Measurements from ENCODE around the gene RNASE7. TPM values are rescaled to one million over a fixed set of nuclear protein-coding genes. Genes with fewer than 3 reads are reported as not detected.

The RNASE7 gene
- total RNA-seq, 4 donors from 2014 or later = not detected

DNA sequence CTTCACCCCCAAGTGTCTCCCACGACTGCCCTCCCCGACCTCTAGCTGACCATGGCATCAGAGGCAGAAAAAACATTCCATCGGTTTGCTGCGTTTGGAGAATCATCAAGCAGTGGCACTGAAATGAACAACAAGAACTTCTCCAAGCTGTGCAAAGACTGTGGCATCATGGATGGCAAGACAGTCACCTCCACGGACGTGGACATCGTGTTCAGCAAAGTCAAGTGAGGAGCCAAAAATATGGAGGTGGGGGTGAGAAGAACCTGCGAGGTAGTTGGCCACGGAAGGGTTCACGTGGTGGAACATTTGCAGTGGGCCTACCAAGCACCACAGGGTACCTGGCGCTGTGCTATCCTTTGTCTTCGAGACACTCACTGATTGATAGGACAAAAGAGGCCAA, 11.6 kb upstream of the RNASE7 start:
- no peaks in the 10 kb centered on the region for H3K9me3 ChIP-seq
- H3K27ac ChIP-seq = no peak overlapping the region
- no peak for DNase-seq
- no peak overlapping the region for H3K4me3 ChIP-seq (replicated peaks in 1 of 3)
- WGBS, 2 donors = 82% methylated on average over 12 of the region's 12 CpGs
- no peaks in the 10 kb centered on the region for H3K36me3 ChIP-seq
- TF ChIP-seq POLR2A (IDR thresholded peaks at IDR 0.05) = no peak
- no peaks in the 10 kb centered on the region for H3K27me3 ChIP-seq
- intact Hi-C loops (cut with DNase I) = no loop called here
- H3K4me1 ChIP-seq = peaks cover 0 to 11% of the 10 kb centered on the region in 2 donors

GRCh38 chr14:21032326-21033132, 9.6 kb upstream of the RNASE7 start:
- Histone ChIP-seq H3K36me3 (no peaks in the 10 kb centered on the region), H3K4me1 (no peaks in the 10 kb centered on the region), H3K4me3 (replicated peaks in 1 of 3) (no peak overlapping the region), H3K9me3 (no peaks in the 10 kb centered on the region), H3K27ac (no peak overlapping the region), H3K27me3 (no peaks in the 10 kb centered on the region)
- 86 to 93% methylated on average over 5 of the region's 5 CpGs for WGBS, 2 donors
- no peak for DNase-seq
- intact Hi-C loops (cut with DNase I) = no loop called here
- TF ChIP-seq POLR2A (IDR thresholded peaks at IDR 0.05) = no peak
- TF ChIP-seq, protein P1, sequence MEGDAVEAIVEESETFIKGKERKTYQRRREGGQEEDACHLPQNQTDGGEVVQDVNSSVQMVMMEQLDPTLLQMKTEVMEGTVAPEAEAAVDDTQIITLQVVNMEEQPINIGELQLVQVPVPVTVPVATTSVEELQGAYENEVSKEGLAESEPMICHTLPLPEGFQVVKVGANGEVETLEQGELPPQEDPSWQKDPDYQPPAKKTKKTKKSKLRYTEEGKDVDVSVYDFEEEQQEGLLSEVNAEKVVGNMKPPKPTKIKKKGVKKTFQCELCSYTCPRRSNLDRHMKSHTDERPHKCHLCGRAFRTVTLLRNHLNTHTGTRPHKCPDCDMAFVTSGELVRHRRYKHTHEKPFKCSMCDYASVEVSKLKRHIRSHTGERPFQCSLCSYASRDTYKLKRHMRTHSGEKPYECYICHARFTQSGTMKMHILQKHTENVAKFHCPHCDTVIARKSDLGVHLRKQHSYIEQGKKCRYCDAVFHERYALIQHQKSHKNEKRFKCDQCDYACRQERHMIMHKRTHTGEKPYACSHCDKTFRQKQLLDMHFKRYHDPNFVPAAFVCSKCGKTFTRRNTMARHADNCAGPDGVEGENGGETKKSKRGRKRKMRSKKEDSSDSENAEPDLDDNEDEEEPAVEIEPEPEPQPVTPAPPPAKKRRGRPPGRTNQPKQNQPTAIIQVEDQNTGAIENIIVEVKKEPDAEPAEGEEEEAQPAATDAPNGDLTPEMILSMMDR (IDR thresholded peaks at IDR 0.05) = no peak

DNA sequence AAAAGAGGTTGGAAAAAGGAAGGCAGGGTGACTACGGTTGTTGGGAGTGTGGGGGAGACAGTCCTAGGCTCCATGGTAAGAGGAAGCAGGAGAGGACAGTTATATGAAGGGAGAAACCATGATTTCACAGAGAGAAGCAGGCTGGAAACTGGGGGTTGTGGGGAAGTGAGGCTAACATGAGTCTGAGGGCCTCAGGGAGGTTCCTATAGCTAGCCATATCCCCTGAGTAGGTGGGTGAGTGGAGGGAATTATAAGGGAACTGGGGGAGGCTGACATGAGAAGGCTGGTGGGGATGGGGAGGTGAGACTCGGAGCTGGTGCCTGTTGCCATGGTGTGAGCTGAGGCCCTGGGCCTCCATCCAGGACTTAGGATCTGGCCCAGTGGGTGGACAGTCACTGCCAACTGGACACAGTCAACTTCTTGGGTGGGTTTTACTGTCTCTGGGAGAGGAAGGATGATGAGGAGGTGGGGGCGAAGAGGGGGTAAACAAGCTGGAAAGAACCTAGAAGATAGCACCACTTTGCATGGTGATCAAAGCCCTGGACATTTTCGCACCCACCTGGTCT, 8.9 kb upstream of the RNASE7 start:
- Histone ChIP-seq H3K27ac (no peak overlapping the region), H3K36me3 (no peaks in the 10 kb centered on the region), H3K4me1 (peaks cover 0 to 2% of the 10 kb centered on the region in 2 donors), H3K27me3 (no peaks in the 10 kb centered on the region), H3K9me3 (no peaks in the 10 kb centered on the region), H3K4me3 (replicated peaks in 1 of 3) (no peak overlapping the region)
- DNase-seq = no peak
- WGBS, 2 donors = 88 to 89% methylated on average over 4 of the region's 4 CpGs
- TF ChIP-seq, protein P1 (IDR thresholded peaks at IDR 0.05) = no peak
- TF ChIP-seq POLR2A (IDR thresholded peaks at IDR 0.05) = no peak
- intact Hi-C loops (cut with DNase I) = no loop called here

DNA sequence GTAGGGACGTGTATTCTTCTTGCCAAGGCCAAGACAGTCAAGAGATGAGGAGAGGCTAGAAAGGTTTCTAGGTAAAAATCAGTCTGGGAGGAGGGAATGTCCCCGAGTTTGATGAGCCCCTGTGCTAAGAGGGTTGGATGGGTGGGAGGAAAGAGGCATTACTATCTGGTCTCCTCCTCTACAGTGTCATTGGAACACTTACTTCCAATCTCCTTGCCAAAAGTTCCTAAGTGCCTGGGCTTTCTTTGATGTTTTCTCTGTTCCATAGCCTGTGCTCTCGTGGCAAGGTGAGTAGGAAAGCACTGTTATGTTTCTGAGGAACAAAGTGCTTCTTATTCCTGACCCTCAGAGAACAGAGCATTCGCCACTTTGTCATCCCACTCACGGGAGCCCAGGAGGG, 7.5 kb upstream of the RNASE7 start, which contains the start of gene RNASE13:
RNASE13 (minus strand) TSS at position 101 of the 400 bp plus-strand sequence. CDS start 519 bp downstream, outside the sequence.
- H3K27me3 ChIP-seq = no peaks in the 10 kb centered on the region
- H3K9me3 ChIP-seq = no peaks in the 10 kb centered on the region
- peaks cover 13 to 17% of the 10 kb centered on the region in 2 donors for H3K4me1 ChIP-seq
- intact Hi-C loops (cut with DNase I) = no loop called here
- WGBS, 2 donors = 63 to 76% methylated on average over 5 of the region's 5 CpGs
- no peak within 1 kb of the TSS for H3K27ac ChIP-seq
- no peak for DNase-seq
- no peaks in the 10 kb centered on the region for H3K36me3 ChIP-seq
- H3K4me3 ChIP-seq (replicated peaks in 1 of 3) = no peak within 1 kb of the TSS
- TF ChIP-seq POLR2A (IDR thresholded peaks at IDR 0.05) = no peak
- TF ChIP-seq, protein P1 (IDR thresholded peaks at IDR 0.05) = no peak

- 89 to 95% methylated on average over 7 of the region's 7 CpGs for WGBS, 2 donors
- Histone ChIP-seq H3K4me1 (peaks cover 15 to 20% of the 10 kb centered on the region in 2 donors), H3K9me3 (no peaks in the 10 kb centered on the region), H3K36me3 (no peaks in the 10 kb centered on the region), H3K4me3 (replicated peaks in 1 of 3) (no peak overlapping the region), H3K27ac (no peak overlapping the region), H3K27me3 (no peaks in the 10 kb centered on the region)
- TF ChIP-seq POLR2A (IDR thresholded peaks at IDR 0.05) = no peak
- TF ChIP-seq, protein P1 (IDR thresholded peaks at IDR 0.05) = no peak
- DNase-seq = no peak
- intact Hi-C loops (cut with DNase I) = no loop called here
Observed at GRCh38 chr14:21036751-21037150, 5.4 kb upstream of the RNASE7 start.
